ENCODE data around the gene RAMAC.
"Not testable (repeated sequence)": the region's sequence is repeated elsewhere in the genome, so short reads cannot be mapped to it uniquely, and the experiment has no call there.

The RAMAC gene

DNA sequence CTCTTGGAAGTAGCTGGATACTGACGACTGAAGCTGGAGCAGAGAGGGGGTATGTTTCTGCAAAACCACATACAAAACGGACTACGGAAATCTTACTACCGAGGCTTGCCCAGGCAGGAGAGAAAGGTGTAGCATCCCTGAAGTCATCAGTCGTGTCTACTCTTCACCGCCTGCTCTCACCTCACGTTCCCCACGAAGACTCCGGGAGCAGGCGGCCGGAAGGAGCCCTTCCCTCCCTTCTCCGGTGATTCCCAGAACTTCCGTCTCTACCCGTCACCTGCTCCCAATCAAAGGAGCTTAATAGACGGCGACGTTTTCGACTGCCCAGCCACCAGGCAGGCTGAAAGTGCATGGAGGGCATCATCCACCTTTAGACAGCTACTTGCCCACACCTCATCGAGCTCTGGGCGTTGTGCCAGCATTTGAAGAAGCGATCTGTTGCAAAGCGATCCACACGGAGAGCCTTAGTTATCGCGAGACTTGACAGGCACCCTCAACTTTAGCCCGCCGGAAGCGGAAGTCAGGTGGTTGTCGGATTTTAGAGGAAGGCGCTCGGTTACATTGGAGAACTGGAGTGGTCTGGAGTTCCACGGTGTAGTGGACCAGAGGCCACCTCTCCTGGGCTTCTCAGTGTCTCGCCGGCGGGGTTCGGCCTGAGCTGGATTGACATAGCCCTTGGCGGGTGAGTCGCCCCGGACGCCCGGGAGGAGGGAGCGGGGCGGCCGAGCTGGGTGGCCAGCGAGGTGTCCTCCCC, at the start of gene RAMAC:
Gene RAMAC, plus strand, starts transcription at position 523 of the 754 bp plus-strand sequence. CDS start 2,809 bp downstream, outside the sequence.
- no peak for TF ChIP-seq EZH2 (IDR thresholded peaks at IDR 0.05; ENCODE audit: borderline replicate concordance, low read length)
- TF ChIP-seq, protein P1, sequence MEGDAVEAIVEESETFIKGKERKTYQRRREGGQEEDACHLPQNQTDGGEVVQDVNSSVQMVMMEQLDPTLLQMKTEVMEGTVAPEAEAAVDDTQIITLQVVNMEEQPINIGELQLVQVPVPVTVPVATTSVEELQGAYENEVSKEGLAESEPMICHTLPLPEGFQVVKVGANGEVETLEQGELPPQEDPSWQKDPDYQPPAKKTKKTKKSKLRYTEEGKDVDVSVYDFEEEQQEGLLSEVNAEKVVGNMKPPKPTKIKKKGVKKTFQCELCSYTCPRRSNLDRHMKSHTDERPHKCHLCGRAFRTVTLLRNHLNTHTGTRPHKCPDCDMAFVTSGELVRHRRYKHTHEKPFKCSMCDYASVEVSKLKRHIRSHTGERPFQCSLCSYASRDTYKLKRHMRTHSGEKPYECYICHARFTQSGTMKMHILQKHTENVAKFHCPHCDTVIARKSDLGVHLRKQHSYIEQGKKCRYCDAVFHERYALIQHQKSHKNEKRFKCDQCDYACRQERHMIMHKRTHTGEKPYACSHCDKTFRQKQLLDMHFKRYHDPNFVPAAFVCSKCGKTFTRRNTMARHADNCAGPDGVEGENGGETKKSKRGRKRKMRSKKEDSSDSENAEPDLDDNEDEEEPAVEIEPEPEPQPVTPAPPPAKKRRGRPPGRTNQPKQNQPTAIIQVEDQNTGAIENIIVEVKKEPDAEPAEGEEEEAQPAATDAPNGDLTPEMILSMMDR (IDR thresholded peaks at IDR 0.05; ENCODE audit: low read length): no peak
- H3K9me3 ChIP-seq (ENCODE audit: low read length): no peaks in the 10 kb centered on the region

DNA sequence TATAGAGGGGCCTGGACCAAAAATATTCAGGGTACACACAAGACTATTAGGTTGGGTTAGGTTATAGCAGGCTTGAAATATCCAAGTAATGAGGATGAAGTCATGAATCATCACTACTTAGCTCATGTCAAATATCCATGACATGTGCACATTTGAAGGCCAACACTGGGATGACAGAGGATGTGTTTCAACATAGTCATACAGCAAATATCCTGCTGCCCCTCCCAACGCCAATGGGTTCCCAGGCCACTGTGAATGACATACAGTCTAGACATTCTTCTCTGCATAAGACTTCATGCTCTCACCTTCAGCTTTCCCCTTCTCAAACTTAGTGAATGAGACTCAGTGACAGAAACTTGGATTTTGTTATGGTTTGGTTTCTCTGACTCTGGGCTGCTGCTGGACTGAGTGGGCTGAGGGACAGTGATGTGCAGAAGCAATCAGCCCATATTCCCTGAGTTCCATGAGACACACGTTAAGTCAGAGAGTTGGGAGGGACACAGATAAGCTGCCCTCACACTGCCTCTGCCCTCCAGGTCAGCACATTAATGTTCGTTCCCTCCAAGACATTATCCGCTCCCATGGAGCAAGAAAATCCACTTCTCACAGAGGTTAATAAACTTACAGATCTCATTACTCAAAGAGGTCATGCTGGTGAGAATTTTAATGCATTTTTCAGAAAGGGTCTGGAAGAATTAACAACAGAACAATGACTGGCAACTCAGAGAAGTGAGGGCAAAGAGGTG, 48.9 kb upstream of the RAMAC start:
- no peaks in the 10 kb centered on the region for H3K27me3 ChIP-seq (ENCODE audit: insufficient read depth, low read length)
- H3F3A ChIP-seq (ENCODE audit: insufficient read depth, low read length): no peaks in the 10 kb centered on the region
- H3K79me2 ChIP-seq (ENCODE audit: insufficient read depth, low read length): no peaks in the 10 kb centered on the region
- TF ChIP-seq EZH2 (IDR thresholded peaks at IDR 0.05; ENCODE audit: borderline replicate concordance, low read length): no peak
- TF ChIP-seq, protein P1 (IDR thresholded peaks at IDR 0.05; ENCODE audit: low read length): no peak
- no peaks in the 10 kb centered on the region for H3K4me1 ChIP-seq (ENCODE audit: insufficient read depth, low read length, severe bottlenecking)
- no peaks in the 10 kb centered on the region for H3K9me3 ChIP-seq (ENCODE audit: low read length)
- H3K4me2 ChIP-seq (ENCODE audit: low read length): no peak overlapping the region
- no peaks in the 10 kb centered on the region for H3K9me2 ChIP-seq (ENCODE audit: low read depth, low read length)
- no peak overlapping the region for H3K4me3 ChIP-seq (ENCODE audit: low read depth, low read length, poor library complexity, severe bottlenecking)
- H3K9ac ChIP-seq (ENCODE audit: low read length): no peak overlapping the region
- no peaks in the 10 kb centered on the region for H3K36me3 ChIP-seq (ENCODE audit: insufficient read depth, low read length)
- H4K20me1 ChIP-seq (ENCODE audit: insufficient read depth, low read length): no peaks in the 10 kb centered on the region
- no peak overlapping the region for H3K27ac ChIP-seq (ENCODE audit: low read depth, low read length, poor library complexity, severe bottlenecking)
- H2AFZ ChIP-seq (ENCODE audit: low read length): no peak overlapping the region

More for the DNA sequence above, at the start of gene RAMAC:
- Histone ChIP-seq H3K4me3 (ENCODE audit: low read depth, low read length, poor library complexity, severe bottlenecking) (peak within 1 kb of the TSS; percentile 97), H3F3A (ENCODE audit: insufficient read depth, low read length) (no peaks in the 10 kb centered on the region), H3K4me1 (ENCODE audit: insufficient read depth, low read length, severe bottlenecking) (peaks cover 17% of the 10 kb centered on the region), H3K36me3 (ENCODE audit: insufficient read depth, low read length) (peaks cover 27% of the 10 kb centered on the region), H3K9me2 (ENCODE audit: low read depth, low read length) (no peaks in the 10 kb centered on the region), H3K27me3 (ENCODE audit: insufficient read depth, low read length) (no peaks in the 10 kb centered on the region), H4K20me1 (ENCODE audit: insufficient read depth, low read length) (no peaks in the 10 kb centered on the region), H3K79me2 (ENCODE audit: insufficient read depth, low read length) (peaks cover 12% of the 10 kb centered on the region), H3K4me2 (ENCODE audit: low read length) (peak within 1 kb of the TSS; percentile 82), H3K27ac (ENCODE audit: low read depth, low read length, poor library complexity, severe bottlenecking) (peak within 1 kb of the TSS; percentile 17), H2AFZ (ENCODE audit: low read length) (peak within 1 kb of the TSS; percentile 76; the same call in 1 of the 2 replicates), H3K9ac (ENCODE audit: low read length) (peak within 1 kb of the TSS; percentile 94)

GRCh38 chr15:82937712-82938058, 48.3 kb upstream of the RAMAC start:
- H3K9ac ChIP-seq (ENCODE audit: low read length): no peak overlapping the region

DNA sequence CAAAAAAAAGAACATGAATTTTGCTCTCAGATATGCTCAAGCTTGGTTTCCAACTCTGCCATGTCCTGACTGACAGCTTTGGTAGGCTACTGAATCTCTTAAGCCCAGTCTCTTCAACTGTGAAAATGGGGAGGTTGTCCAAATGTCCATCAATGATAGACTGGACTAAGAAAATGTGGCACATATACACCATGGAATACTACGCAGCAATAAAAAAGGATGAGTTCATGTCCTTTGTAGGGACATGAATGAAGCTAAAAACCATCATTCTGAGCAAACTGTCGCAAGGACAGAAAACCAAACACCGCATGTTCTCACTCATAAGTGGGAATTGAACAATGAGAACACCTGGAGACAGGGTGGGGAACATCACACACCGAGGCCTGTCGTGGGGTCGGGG, 46.3 kb upstream of the RAMAC start:
- not testable (repeated sequence) for H3K4me2 ChIP-seq (ENCODE audit: low read length); H3K9ac ChIP-seq (ENCODE audit: low read length); H3K36me3 ChIP-seq (ENCODE audit: insufficient read depth, low read length); H3K4me3 ChIP-seq (ENCODE audit: low read depth, low read length, poor library complexity, severe bottlenecking); H3K9me3 ChIP-seq (ENCODE audit: low read length); H3K4me1 ChIP-seq (ENCODE audit: insufficient read depth, low read length, severe bottlenecking); H3K9me2 ChIP-seq (ENCODE audit: low read depth, low read length); H3K79me2 ChIP-seq (ENCODE audit: insufficient read depth, low read length); H3F3A ChIP-seq (ENCODE audit: insufficient read depth, low read length); H4K20me1 ChIP-seq (ENCODE audit: insufficient read depth, low read length); H2AFZ ChIP-seq (ENCODE audit: low read length); H3K27ac ChIP-seq (ENCODE audit: low read depth, low read length, poor library complexity, severe bottlenecking); H3K27me3 ChIP-seq (ENCODE audit: insufficient read depth, low read length)

More at GRCh38 chr15:82937712-82938058, 48.3 kb upstream of the RAMAC start:
- Histone ChIP-seq H3K4me2 (ENCODE audit: low read length) (no peak overlapping the region), H3K4me3 (ENCODE audit: low read depth, low read length, poor library complexity, severe bottlenecking) (no peak overlapping the region), H3K79me2 (ENCODE audit: insufficient read depth, low read length) (no peaks in the 10 kb centered on the region), H3K27me3 (ENCODE audit: insufficient read depth, low read length) (no peaks in the 10 kb centered on the region), H3K9me3 (ENCODE audit: low read length) (no peaks in the 10 kb centered on the region), H3K9me2 (ENCODE audit: low read depth, low read length) (no peaks in the 10 kb centered on the region), H3K36me3 (ENCODE audit: insufficient read depth, low read length) (no peaks in the 10 kb centered on the region), H3F3A (ENCODE audit: insufficient read depth, low read length) (no peaks in the 10 kb centered on the region), H4K20me1 (ENCODE audit: insufficient read depth, low read length) (no peaks in the 10 kb centered on the region), H3K27ac (ENCODE audit: low read depth, low read length, poor library complexity, severe bottlenecking) (no peak overlapping the region), H2AFZ (ENCODE audit: low read length) (no peak overlapping the region), H3K4me1 (ENCODE audit: insufficient read depth, low read length, severe bottlenecking) (no peaks in the 10 kb centered on the region)
- TF ChIP-seq, protein P1 (IDR thresholded peaks at IDR 0.05; ENCODE audit: low read length): no peak
- no peak for TF ChIP-seq EZH2 (IDR thresholded peaks at IDR 0.05; ENCODE audit: borderline replicate concordance, low read length)

All from OCI-LY1 (cell line).